Fibroblast of pulmonary artery (primary cell): ENCODE measurements around the gene AMT.

Experiments used
- DNase-seq: peaks from one replicate; pipeline ENCODE4 v3.0.0-alpha.2; 2010; ENCODE audit warnings: low read depth
- H3K4me3 ChIP-seq: replicated peaks from 2 replicates; pipeline ENCODE4 v1.5.1; 2011; ENCODE audit warnings: low read depth, mild to moderate bottlenecking, control low read depth, low read length, moderate library complexity
- TF ChIP-seq, protein P1 (sequence below): IDR thresholded peaks from 2 replicates; pipeline ENCODE4 v1.5.1; 2011; ENCODE audit warnings: mild to moderate bottlenecking, control low read depth, low read length, inconsistent platforms; ENCODE audit errors: missing control alignments

Gene AMT

DNA sequence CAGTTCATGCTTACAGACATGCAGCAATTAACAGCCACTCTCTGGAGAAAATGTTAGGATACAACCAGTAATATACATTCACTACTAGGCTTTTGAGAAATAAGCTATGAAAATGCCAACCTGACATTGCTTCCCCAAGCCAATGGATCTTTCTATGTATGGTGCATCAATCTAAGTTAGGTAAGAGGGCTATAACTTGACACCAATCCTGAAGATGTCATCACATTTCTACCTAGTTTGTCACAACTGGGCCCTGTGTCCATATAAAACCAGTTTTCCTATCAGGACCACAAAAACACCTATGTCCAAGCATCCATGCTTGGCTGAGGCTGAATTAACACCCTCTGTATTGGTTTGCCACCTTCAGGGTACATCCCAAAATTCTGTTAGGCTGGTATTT lies 50.3 kb downstream of the AMT start:
- TF ChIP-seq, protein P1, sequence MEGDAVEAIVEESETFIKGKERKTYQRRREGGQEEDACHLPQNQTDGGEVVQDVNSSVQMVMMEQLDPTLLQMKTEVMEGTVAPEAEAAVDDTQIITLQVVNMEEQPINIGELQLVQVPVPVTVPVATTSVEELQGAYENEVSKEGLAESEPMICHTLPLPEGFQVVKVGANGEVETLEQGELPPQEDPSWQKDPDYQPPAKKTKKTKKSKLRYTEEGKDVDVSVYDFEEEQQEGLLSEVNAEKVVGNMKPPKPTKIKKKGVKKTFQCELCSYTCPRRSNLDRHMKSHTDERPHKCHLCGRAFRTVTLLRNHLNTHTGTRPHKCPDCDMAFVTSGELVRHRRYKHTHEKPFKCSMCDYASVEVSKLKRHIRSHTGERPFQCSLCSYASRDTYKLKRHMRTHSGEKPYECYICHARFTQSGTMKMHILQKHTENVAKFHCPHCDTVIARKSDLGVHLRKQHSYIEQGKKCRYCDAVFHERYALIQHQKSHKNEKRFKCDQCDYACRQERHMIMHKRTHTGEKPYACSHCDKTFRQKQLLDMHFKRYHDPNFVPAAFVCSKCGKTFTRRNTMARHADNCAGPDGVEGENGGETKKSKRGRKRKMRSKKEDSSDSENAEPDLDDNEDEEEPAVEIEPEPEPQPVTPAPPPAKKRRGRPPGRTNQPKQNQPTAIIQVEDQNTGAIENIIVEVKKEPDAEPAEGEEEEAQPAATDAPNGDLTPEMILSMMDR, result no peak
- H3K4me3 ChIP-seq, result no peak overlapping the region
- DNase-seq, result no peak

DNA sequence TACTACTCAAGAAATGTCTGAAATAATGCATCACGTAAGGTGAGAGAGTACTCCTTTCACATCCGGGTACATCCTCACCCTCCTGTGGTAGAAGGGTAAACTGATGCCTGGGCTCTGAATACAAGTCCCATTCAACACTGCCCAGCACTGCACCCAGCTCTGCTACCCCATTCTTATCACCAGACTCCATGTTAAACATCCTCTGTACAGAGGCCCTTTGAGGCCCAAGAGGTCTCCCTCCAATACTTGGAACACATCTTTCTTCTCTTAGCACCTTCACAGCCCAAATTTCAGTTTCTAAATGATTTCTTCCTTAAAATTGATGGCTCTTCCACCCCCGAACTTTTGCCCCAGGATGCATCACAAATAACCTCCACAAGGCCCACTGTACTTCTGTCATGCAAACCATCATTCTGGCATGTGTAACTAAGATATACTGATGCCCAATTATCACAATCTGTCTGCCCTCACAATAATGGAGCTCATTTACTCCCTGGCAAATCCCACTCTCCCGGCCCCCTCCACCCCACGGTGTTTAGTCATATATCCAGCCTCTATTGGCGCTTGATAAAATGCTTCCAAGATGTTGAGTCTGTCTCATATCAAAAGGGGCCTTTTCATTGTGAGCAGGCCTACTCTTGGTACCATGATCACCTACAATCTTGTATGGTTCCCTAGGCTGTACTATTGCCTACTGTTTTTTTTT lies 51.5 kb downstream of the AMT start:
- DNase-seq, result no peak
- TF ChIP-seq, protein P1, result no peak
- H3K4me3 ChIP-seq, result no peak overlapping the region
